ENCODE results near the gene SQOR.

SQOR gene

GRCh38 chr15:45664451-45664850 is 29.6 kb downstream of the SQOR start:
- DNase-seq = no peak

DNA sequence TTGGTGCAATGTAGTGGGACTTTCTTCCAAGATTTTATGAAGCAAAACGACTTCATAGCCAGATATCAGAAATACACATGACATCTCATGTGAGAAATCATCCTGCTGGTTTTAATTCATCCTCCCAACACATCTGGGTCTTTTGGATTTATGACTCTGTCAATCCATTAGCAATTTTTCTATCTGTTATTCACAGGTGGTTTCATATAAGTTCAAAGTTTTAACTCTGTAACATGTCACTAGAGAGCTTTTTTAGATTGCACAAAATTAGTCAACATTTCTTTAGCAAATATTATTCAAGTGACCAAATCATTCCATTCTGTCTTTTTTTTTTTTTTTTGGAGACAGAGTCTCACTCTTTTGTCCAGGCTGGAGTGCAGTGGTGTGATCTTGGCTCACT is 30.4 kb downstream of the SQOR start:
- no peak for DNase-seq

DNA sequence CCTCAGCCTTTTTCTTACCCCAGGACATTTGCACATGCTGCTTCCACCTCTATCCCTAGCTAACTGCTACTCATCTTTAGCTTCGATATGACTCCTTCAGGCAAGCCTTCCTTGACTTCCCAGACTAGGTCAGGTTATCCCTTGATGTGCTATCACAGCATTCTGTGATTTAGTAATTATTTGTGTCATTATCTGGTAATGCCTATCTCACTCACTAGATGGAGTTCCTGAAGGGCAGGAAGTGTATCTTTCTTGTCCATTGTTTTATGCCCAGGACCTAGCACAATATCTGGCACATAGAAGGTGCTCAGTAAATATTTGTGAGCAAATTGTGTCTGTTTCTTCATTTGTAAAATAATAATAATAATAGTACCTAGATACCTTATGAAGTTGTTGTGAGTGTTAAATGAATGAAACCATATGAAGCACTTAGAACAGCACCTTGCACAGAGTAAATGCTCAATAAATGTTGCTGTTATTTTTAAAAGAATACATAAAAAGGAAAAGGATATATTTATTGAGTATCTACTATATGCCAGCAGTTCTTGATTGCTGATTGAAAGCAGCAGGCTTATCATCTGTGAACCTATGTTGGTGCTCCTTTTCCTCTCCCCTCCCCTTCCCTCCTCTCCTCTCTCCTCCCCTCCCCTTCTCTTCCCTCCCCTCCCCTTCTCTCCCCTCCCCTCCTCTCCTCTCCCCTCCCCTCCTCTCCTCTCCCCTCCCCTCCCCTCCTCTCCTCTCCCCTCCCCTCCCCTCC is 31.5 kb downstream of the SQOR start:
- DNase-seq = no peak

DNA sequence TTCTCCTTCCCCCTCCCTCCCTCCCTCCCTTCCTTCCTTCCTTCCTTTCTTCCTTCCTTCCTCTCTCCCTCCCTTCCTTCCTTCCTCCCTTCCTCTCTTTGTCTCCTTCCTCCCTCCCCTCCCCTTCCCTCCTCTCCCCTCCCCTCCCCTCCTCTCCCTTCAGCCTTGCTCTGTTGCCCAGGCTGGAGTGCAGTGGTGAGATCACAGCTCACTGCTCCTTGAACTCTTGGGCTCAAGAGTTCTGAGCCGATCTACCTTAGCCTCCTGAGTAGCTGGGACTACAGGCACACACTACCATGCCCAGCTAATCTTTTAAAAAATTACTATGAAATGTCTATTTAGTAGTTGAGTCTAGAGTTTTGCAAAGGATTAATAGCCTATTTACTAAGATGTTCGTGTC is 32.2 kb downstream of the SQOR start:
- DNase-seq = no peak

DNA sequence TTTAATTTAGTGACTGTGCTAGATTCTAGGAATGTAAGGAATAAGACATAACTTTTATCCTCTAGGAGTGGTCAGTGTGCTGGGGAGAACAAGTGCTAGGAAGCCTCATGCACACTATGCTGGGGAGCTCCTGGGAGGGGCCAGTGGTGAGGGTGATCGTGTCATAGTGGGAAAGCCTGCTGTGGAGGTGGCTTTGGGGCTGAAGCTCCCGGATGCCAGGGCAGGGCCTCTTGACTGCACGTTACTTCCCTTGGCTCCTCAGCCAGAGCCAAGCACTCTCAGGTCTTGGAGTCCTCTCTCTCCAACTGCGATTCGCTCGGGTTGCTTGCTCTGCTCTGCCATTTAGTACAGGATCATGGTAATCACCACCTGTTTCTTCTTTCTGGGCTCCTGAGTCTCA is 33.6 kb downstream of the SQOR start:
- no peak for DNase-seq

DNA sequence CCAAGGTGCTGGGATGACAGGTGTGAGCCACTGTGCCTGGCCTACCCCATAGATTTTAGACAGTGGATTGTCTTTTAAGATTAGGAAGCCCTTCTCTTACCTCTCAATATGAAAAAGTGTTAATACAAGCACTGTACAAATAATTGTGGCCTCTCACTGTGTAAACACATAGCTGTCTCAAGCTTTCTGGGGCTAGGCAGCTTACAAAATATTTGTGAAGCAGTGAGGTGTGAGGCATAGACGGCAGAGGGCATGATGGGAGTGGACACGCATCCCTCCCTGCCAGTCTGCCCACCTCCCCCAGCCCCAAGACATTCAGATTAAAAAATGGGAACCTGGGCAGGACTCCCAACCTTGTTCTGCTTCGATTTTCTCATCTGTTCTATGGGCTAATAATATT is 34.6 kb downstream of the SQOR start:
- DNase-seq = no peak

DNA sequence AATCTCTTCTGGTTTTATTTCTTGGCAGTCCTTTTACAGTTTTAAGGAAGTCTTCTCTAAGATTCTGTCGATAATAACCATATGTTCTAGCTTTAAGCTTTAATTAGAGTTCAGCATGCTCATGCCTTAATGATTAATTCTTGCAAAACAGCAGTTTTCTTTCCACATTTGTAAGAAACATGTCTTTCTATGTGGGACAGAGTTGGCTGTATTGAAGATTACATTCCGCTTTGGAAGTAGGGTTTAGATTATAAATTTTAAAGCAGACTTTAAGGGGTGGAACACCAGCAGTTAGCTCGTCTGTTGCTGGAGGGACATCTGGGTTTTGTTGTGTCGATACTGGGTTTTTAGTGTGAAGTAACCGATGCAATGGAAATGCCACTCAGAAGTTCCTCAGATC is 35.3 kb downstream of the SQOR start:
- no peak for DNase-seq

- no peak for DNase-seq
Observed at GRCh38 chr15:45670511-45670910, 35.7 kb downstream of the SQOR start.

- no peak for DNase-seq
Observed at GRCh38 chr15:45674677-45675076, 39.8 kb downstream of the SQOR start.

- DNase-seq = no peak
Observed at GRCh38 chr15:45677797-45678196, 43.0 kb downstream of the SQOR start.

GRCh38 chr15:45678459-45679178 is 43.8 kb downstream of the SQOR start:
- DNase-seq = no peak

GRCh38 chr15:45684533-45684932 is 49.7 kb downstream of the SQOR start:
- no peak for DNase-seq

DNA sequence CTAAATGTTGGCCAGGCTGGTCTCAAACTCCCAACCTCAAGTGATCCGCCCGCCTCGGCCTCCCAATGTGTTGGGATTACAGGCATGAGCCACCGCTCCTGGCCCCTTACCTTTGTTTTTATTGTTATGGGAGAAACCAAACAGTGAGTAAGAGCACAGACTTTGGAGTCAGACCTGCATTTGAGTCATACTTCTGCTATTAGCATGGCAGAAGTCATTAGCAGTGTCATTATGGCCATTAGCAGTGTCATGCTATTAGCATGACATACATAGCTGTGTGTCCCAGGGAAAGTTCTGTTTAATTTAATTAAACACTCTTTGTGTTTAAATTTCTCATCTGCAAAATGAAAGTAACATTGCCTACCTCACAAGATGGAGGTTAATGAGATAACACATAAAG is 54.8 kb downstream of the SQOR start:
- DNase-seq = peak; percentile 56

DNA sequence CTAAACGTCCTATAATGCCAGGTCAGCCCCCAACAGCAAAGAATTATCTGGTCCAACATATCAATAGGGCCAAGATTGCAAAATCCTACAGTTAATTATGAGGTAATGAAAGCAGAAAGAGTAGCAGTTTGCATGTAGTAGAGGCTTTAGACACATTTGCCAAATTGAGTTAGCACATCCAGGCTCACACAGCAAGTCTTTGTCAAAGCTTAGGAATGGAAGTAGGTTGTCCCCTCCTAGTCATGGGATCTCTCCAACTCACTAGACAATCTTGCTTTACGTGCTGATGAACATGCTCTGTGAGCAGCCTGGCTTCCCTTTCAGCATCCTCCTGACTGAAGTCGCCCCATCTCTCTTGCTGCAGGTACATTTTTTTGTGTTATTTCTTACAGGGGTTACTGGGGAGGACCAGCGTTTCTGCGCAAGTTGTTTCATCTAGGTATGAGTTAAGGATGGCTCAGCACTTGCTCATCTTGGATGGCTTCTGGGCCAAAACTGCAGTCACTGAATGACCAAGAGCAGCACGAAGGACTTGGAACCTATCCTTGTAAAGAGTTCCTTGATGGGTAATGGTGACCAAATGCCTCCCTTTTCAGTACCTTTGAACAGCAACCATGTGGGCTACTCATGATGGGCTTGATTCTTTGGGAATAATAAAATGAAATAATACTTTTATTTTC is 55.9 kb downstream of the SQOR start:
- DNase-seq = no peak

DNA sequence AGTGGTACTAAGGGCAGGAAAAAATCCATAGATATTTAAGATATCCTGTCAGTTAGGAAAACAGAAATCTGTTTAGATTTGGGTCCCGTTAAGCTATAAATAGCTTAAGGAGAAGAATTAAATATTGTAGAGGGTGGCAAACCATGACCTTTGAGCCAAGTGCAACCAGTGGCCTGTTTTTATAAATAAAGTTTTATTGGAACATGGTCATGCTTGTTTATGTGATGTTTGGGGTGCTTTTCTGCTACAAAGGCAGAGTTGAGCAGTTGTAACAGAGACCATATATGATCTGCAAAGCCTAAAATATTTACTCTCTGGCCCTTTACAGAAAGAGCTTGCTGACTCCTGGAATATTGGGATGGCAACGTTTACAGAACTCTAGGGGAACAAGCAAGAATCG is 66.3 kb downstream of the SQOR start:
- no peak for DNase-seq

- no peak for DNase-seq
Observed at GRCh38 chr15:45702041-45702440, 67.2 kb downstream of the SQOR start.

DNA sequence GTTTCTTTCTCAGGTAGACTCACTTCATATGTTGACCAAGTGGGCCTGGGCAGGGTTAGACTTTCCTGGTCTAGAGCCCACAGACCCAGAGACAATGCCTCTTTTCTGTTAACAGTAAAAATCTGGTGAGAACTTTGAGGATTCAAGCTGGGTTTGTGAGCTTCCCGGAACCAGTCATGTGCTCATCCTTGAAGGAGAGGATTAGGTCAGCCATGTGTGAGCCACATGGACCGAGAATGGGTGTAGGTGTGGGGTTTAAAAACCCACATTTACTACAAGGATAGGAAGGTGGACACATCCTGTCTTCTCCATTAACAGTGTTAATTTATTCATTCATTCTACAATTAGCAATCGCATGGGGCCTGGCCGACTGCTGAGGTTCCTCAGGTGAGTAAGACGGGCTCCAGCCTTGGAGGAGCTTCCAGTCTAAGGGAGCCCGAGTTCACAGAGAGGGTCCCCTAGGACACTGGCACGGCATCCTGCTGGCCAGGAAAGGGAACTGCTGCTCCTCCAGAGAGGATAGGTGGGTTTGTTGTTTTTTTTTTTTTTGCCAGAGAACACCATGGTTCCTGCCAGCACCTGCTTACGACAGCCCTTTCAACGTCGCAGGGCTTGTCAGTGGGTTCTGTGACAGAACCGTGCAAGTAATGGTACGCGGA is 69.0 kb downstream of the SQOR start:
- peak; percentile 63 for DNase-seq

DNA sequence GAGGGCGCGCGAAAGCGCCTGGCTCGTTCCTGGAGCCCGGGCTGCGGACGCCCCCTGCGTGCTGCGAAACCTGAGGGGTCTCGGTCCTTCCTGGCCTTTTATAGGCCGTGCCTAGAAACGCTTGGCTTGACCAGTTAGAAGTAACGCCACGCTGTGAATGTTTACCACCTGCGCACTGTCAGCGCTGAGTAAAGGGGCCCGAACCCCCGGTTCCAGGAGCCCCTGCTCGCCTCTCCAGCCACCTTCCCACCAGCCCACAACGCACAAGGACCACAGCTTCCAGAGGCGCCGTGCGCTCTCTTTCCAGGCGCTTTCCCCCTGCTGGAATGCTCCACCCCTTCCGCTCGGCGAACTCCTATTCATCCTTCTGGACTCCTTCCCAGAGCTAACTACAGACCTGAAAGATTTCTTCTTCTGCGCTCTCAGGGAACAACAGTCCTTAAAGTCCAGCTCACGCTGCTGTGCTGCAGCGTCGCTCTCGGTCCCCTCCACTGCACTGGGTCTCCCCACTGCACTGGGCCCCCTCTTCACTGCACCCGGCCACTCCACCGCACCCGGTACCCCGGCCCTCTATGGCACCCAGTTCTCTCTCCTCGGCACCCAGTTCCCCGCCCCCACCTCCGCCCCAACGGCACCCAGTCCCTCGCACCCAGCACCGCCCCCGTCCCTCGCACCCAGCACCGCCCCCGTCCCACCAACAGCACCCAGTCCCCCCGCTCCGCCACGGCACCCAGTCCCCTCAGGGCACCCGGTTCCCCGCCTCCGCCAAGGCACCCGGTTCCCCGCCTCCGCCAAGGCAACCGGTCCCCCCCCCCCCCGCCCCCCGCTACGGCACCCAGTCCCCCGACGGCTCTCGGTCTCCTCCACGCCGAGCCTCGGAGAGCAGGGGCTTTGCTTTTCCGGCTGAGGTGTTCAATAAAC is 69.8 kb downstream of the SQOR start:
- peak; percentile 93 for DNase-seq

GRCh38 chr15:45705510-45706473 is 71.0 kb downstream of the SQOR start:
- DNase-seq = peak; percentile 88

GRCh38 chr15:45710657-45711056 is 75.8 kb downstream of the SQOR start:
- DNase-seq = no peak
